HG03439 (cell line): Measurements from ENCODE around the gene KNL1.
A peak's percentile ranks its signal among the peaks of the same experiment; 100 is the strongest.
"Not testable (repeated sequence)": the region's sequence is repeated elsewhere in the genome, so short reads cannot be mapped to it uniquely, and the experiment has no call there.

Experiments
- ATAC-seq: cut with Tn5 transposase; IDR thresholded peaks from one replicate; pipeline ENCODE4 v1.9.1; 2021; ENCODE audit warnings: mild to moderate bottlenecking, moderate library complexity; ENCODE audit not compliant: unreplicated experiment

The KNL1 gene

DNA sequence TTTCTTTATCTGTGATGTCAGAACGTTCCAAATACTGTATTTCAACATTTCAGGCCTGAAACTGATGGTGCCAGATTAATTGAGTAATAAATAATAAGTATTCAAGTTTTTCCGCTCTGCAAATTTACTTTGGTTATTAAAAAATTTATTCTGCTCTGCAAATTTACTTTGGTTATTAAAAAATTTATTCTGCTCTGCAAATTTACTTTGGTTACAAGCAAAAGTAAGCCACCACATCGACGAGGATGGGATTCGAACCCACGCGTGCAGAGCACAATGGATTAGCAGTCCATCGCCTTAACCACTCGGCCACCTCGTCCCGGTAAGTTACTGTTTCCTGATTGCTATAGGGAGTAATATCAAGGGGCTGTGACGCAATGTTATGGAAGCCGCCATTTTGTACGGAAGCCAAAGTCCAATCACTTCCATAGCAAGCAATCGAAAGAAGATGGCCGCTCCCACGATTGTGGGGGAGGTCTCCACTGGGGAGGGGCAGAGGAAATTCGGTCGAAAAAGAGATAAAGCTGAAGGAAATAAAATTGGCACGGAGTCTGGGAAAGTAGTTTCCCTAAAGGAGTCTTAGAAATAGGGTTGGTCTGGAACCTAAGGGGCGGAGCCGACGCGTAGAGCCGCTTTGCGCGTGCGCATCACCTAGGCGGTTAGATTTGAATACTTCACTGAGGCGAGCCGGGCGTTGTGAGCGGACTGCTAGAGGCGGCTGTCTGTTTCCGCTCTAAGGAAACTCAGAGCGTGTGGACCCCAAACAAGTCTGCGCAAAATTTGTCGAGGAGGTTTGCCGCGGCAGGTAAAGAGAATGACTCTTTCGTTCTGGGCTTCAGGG is at the start of gene KNL1:
Gene KNL1, plus strand, starts transcription at position 662 of the 841 bp plus-strand sequence. CDS start 8,683 bp downstream, outside the sequence.
- peak; percentile 71 for ATAC-seq

GRCh38 chr15:40545457-40545856 is 48.6 kb upstream of the KNL1 start:
- no peak for ATAC-seq

DNA sequence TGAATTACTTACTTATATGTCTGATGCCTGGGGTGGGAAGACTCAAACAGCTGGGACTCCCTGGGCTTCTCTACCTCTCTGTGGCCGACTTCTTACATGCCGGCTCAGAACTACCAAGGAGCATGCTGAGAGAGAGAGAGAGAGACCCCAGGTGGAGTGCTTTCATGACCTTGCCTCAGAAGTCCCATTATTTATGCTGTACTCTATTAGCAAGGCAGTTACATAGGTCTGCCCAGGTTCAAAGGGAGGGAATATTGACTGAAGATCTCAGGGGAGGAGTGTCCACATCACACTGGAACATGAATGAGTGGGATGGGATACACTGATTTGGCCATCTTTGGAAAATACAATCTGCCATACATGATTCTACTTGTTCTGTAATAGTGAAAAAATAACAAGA is 45.4 kb upstream of the KNL1 start:
- ATAC-seq, result no peak

GRCh38 chr15:40549894-40550293 is 44.2 kb upstream of the KNL1 start:
- ATAC-seq, result no peak

GRCh38 chr15:40550341-40551037 is 43.6 kb upstream of the KNL1 start:
- peak; percentile 72 for ATAC-seq

- ATAC-seq, result no peak
These were observed 39.9 kb upstream of the KNL1 start for GRCh38 chr15:40554161-40554525.

DNA sequence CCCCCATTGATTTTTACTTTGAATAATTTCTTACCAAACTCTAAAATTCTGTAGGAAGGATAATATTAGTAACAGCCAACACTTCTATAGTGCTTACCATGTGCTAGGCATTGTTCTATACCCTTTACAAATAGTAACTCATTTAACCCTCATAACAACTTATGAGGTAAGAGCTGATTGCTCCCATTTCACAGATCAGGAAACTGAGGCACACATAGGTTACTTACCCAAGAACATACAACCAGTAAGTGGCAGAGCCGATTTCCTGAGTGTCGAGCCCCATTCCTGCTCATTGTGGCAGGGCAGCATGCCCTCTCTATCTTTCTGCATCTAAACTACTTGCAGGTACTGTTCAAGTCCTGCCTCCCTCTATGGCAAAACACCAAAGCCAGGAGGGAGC is 38.2 kb upstream of the KNL1 start:
- ATAC-seq, result no peak

DNA sequence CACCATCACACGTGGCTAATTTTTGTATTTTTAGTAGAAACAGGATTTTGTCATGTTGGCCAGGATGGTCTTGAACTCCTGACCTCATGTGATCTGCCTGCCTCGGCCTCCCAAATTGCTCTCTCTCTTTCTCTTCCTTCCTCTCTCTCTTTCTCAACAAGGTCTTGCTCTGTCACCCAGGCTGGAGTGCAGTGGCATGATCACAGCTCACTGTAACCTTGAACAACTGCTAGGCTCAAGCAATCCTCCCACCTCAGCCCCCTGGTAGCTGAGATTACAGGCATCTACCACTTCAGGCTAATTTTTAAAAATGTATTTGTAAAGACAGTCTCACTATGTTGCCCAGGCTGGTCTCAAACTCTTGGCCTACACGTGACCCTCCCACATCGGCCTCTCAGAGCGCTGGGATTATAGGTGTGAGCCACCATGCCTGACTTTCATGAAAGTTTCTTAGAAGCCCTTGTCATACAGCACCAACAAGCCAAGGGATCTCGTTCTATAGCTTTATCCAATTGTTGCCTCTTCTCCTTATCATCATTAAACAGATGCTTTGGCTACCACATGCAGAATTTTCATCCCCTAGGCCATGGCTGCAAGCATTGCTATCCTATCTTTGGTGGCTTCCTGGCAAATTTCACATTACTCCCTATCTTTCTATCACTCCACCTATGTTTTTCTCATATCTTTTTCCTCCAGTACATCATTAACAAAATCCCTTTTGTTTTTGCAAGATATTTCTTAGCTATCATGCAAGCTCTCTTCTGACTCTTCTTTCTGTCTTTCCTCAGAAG is 34.9 kb upstream of the KNL1 start:
- ATAC-seq, result no peak

DNA sequence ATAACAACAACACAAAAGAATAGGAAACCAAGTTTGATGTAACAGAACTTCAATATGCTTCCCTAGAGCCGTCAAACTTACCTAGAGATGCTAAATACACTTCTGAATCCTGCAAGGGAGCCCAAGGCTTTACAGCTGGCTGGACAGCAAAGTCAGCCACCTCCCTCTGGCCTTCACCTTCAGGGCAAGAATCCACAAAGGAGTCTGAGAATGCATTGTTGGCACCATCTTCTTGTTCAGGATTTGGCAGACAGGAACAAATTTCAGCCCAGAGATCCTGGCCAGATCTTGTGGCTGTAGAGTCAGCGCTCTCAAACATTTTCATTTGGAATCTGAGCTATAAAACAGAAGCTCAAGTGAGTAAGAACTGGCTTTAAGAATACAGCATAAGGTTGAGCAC is 31.4 kb upstream of the KNL1 start:
- no peak for ATAC-seq

DNA sequence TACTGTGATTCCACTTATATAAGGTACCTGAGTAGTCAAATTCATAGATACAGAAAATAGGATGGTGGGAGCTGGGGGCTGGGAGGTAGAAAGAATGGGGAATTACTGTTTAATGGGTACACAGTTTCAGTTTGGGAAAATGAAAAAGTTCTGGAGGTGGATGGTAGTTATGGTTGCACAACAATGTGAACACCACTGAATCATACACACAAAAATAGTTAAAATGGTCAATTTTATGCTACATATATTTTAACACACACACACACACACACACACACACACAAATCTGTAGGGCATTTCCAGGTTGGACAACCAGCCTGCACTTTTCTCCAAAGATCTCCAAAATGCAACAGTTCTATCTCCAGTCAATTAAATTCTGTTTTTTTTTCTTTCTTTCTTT is 30.6 kb upstream of the KNL1 start:
- no peak for ATAC-seq

DNA sequence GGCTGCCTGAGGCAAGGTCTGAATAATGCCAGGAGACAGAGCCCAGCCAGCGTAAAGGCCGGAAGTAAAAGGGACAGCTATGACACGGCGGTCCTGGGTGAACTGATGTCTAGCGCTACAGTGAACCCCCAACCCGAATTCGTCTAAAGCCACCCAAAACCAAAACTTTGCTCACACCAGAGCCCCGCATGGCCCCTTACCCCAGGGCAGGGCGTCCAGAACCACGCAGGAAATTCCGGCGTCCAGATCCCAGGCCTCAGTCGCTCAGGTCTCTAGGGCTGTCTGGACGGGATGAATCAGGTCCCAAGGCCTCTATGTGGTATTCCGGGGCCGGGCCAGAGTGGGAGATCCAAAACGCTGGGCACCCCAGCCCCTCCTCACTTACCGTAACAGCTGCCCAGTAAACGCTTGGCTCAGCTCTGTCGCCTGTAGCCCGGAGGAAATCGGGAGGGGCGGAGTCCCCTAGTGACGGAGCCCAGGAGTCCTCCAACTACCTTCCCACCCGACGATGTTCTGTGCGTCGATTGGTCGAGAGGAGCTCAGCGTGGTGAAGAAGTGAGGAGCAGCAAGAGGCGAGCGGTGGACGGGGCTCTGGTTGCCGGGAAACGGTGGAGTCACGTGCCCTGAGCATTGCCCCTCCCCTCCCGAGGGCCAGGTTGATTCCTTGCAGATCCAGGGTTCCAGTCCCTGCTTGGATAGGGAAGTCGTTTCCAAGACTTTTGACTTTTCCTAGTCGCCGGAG is 29.3 kb upstream of the KNL1 start, which contains the start of gene CCDC32:
Gene CCDC32, minus strand, starts transcription at position 452 of the 742 bp plus-strand sequence. CDS start 2,027 bp downstream, outside the sequence.
- peak; percentile 91 for ATAC-seq

DNA sequence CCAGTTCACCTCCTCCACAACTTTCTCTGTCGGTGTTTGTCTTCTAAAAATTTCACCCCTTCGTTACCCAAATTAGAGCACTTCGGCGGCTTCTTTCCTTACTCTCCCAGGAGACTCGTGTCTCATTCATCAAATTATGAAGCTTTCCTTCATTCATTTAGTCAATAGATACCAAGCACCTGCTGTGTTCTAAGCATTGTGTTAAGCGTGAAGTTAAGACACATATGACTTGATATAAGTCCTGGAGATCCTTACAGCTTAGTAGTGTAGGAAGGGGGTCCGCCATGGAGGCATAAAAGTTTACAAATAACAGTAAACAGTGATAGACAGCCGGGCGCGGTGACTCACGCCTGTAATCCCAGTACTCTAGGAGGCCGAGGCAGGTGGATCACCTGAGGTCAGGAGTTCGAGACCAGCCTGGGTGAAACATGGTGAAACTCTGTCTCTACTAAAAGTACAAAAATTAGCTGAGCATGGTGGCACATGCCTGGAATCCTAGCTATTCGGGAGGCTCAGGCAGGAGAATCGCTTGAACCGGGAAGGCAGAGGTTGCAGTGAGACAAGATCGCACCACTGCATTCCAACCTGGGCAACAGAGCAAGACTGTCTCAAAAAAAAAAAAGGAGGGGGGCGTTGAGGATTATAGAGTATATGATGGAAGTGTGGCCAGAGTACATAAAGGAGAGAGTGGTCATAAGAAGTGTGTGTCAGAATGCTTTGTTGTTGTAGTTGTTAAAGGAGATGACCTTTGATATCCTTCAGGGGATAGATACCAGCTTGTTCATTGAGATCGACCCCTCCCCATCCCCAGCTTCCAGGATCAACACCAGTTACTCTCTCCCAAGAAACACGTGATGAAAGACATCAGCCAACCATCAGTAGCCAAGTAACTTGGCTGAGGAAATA is 28.5 kb upstream of the KNL1 start:
- no peak for ATAC-seq

DNA sequence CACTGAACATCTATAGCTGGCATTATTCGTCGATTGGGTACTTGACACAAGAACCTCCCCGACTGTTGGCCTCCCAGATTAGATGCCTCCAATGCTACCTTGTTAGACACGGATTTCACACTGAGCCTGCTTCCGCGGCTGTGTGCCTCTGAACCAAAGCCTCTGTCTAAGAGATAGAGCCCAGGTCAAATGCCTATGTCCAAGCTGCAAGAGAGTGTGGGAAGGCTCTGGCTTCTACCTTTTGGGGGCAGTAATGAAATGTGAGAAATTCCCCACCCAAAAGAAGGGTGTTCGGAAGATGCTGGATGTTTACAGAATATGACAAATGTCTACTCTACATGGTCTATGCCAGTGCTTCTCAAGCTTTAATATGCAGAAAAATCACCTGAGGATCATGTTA is 26.9 kb upstream of the KNL1 start:
- no peak for ATAC-seq

DNA sequence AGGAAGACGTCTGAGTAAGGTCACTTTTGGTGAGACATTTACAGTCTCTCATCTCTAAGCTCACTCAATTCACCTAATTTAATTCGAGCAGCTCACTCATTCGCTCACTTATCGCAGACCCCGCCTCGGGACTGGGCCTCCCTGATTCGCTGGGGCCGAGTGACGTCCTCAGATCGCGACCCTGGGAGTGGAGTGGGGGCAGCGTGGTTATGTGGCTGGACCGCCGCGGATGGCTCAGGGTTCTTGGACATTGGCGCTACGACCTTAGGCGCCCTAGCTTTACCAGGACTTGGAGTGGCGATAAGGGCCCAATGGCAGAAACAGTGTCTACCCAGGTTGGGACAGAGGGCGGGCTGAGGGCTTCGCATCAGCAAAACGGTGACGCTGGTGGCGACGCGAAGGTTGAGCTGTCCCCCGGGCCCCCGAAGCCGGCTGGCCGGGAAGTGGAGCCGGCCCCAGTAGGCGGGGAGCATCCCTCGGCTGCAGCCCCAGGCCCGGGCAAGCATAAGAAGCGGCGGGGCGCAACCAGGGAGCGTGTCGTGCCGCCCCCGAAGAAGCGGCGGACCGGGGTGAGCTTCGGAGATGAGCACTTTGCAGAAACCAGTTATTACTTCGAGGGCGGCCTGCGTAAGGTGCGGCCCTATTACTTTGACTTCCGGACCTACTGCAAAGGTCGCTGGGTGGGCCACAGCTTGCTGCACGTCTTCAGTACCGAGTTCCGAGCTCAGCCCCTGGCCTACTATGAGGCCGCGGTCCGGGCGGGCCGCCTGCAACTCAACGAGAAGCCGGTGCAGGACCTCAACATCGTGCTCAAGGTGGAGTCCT is 24.7 kb upstream of the KNL1 start, which contains the start of gene RPUSD2:
Gene RPUSD2, plus strand, starts transcription at position 171 of the 825 bp plus-strand sequence. Its CDS starts 39 bp downstream, at position 210.
- ATAC-seq, result peak; percentile 54

GRCh38 chr15:40575113-40575512 is 18.9 kb upstream of the KNL1 start:
- ATAC-seq, result no peak

- not testable (repeated sequence) for ATAC-seq
These were observed 17.1 kb upstream of the KNL1 start for GRCh38 chr15:40576914-40577313.

DNA sequence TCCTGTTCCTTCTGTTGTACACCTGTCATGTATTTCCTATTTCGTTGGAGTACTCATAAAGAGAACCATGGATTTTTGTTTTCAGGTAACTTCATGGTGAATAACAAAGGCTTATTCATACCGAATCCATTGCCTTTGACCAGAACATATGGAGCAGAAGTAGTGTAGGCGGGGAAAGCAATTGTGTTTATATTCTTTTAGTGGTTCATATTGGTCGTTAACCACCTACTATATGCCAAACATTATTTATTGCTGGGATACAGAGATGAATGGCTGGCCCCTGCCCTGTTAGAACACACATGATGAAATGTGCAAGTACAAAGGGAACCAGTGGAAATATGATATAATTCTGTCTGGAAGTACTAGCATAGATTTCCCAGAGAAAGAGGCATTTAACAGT is 15.2 kb upstream of the KNL1 start:
- no peak for ATAC-seq

DNA sequence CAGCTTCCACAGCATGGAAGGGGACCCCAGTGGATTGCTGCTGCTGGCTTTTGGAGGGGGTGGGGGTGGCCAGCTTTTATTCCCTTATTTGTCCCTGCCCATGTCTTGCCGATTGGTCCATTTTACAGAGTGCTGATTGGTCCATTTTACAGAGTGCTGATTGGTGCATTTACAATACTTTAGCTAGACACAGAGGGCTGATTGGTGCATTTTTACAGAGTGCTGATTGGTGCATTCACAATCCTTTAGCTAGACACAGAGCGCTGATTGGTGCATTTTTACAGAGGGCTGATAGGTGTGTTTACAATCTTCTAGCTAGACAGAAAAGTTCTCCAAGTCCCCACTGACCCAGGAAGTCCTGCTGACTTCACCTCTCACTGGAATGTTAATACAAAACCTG is 12.3 kb upstream of the KNL1 start:
- ATAC-seq, result not testable (repeated sequence)
